NT2/D1 (cell line): ENCODE results near the gene TRABD2B.
"Not testable (repeated sequence)": the region's sequence is repeated elsewhere in the genome, so short reads cannot be mapped to it uniquely, and the experiment has no call there.

Experiments used
- DNase-seq: peaks from one replicate; pipeline ENCODE4 v3.0.0-alpha.2; 2011; ENCODE audit warnings: low read depth, low spot score
- H3K27me3 ChIP-seq: 2 replicates; pipeline ENCODE4 v1.6.0; 2011; ENCODE audit warnings: mild to moderate bottlenecking; ENCODE audit not compliant: insufficient read length, insufficient read depth
- H3K36me3 ChIP-seq: 2 replicates; pipeline ENCODE4 v1.6.1; 2011; ENCODE audit warnings: mild to moderate bottlenecking, low read length, mixed read lengths; ENCODE audit not compliant: insufficient read depth, insufficient read length
- H3K4me1 ChIP-seq: 2 replicates; pipeline ENCODE4 v1.5.1; 2011; ENCODE audit not compliant: insufficient read depth, insufficient read length
- H3K4me3 ChIP-seq: 2 replicates; pipeline ENCODE4 v1.5.1; 2011; ENCODE audit warnings: low read depth; ENCODE audit not compliant: insufficient read length
- H3K9ac ChIP-seq: 2 replicates; pipeline ENCODE4 v1.6.0; 2011; ENCODE audit warnings: low read depth; ENCODE audit not compliant: insufficient read length
- H3K9me3 ChIP-seq: 2 replicates; pipeline ENCODE4 v1.5.1; 2011; ENCODE audit warnings: mild to moderate bottlenecking, low read length; ENCODE audit not compliant: insufficient read depth
- SUZ12 ChIP-seq: IDR thresholded peaks from 2 replicates; pipeline ENCODE4 v1.6.1; 2011; ENCODE audit not compliant: insufficient read length, insufficient read depth; ENCODE audit errors: extremely low read depth
- YY1 ChIP-seq: IDR thresholded peaks from 2 replicates; pipeline ENCODE4 v1.6.1; 2011; ENCODE audit not compliant: insufficient read length, insufficient read depth
- ZNF274 ChIP-seq: IDR thresholded peaks from 2 replicates; pipeline ENCODE4 v1.6.1; 2011; ENCODE audit warnings: mild to moderate bottlenecking, low read depth, low read length

The TRABD2B gene

GRCh38 chr1:47967864-47968555 is 29.2 kb downstream of the TRABD2B start:
- TF ChIP-seq SUZ12 (no peak), ZNF274 (no peak), YY1 (no peak)
- no peaks in the 10 kb centered on the region for H3K27me3 ChIP-seq
- H3K4me3 ChIP-seq: no peak overlapping the region
- H3K36me3 ChIP-seq: no peaks in the 10 kb centered on the region
- DNase-seq: no peak
- no peak overlapping the region for H3K9ac ChIP-seq
- no peaks in the 10 kb centered on the region for H3K9me3 ChIP-seq
- no peaks in the 10 kb centered on the region for H3K4me1 ChIP-seq

- Histone ChIP-seq H3K9me3 (no peaks in the 10 kb centered on the region), H3K36me3 (no peaks in the 10 kb centered on the region), H3K4me3 (no peak overlapping the region), H3K4me1 (no peaks in the 10 kb centered on the region), H3K27me3 (no peaks in the 10 kb centered on the region), H3K9ac (no peak overlapping the region)
- no peak for DNase-seq
- TF ChIP-seq ZNF274: no peak
- TF ChIP-seq SUZ12: no peak
- TF ChIP-seq YY1: no peak
Observed at GRCh38 chr1:47965816-47966215, 31.4 kb downstream of the TRABD2B start.

- H3K36me3 ChIP-seq: no peaks in the 10 kb centered on the region
- H3K4me3 ChIP-seq: no peak overlapping the region
- no peak for DNase-seq
Observed at GRCh38 chr1:47964636-47965035, 32.5 kb downstream of the TRABD2B start.

GRCh38 chr1:47963568-47964358 is 33.4 kb downstream of the TRABD2B start:
- no peaks in the 10 kb centered on the region for H3K27me3 ChIP-seq
- no peak for TF ChIP-seq YY1
- TF ChIP-seq ZNF274: no peak
- TF ChIP-seq SUZ12: no peak

More at GRCh38 chr1:47964636-47965035, 32.5 kb downstream of the TRABD2B start:
- Histone ChIP-seq H3K9ac (no peak overlapping the region), H3K27me3 (no peaks in the 10 kb centered on the region), H3K9me3 (no peaks in the 10 kb centered on the region), H3K4me1 (no peaks in the 10 kb centered on the region)
- TF ChIP-seq ZNF274 (no peak), YY1 (no peak), SUZ12 (no peak)

GRCh38 chr1:47962750-47963492 is 34.3 kb downstream of the TRABD2B start:
- Histone ChIP-seq H3K4me1 (no peaks in the 10 kb centered on the region), H3K4me3 (no peak overlapping the region), H3K9me3 (no peaks in the 10 kb centered on the region), H3K36me3 (no peaks in the 10 kb centered on the region), H3K9ac (no peak overlapping the region), H3K27me3 (no peaks in the 10 kb centered on the region)
- TF ChIP-seq SUZ12 (no peak), ZNF274 (no peak), YY1 (no peak)
- DNase-seq: no peak

More at GRCh38 chr1:47963568-47964358, 33.4 kb downstream of the TRABD2B start:
- DNase-seq: no peak
- Histone ChIP-seq H3K9ac (no peak overlapping the region), H3K4me3 (no peak overlapping the region), H3K4me1 (no peaks in the 10 kb centered on the region), H3K9me3 (no peaks in the 10 kb centered on the region), H3K36me3 (no peaks in the 10 kb centered on the region)

GRCh38 chr1:47961835-47962234 is 35.4 kb downstream of the TRABD2B start:
- H3K27me3 ChIP-seq, H3K9ac ChIP-seq, DNase-seq, H3K4me3 ChIP-seq, H3K36me3 ChIP-seq, H3K9me3 ChIP-seq, H3K4me1 ChIP-seq: not testable (repeated sequence)

- H3K27me3 ChIP-seq, H3K9ac ChIP-seq, DNase-seq, H3K36me3 ChIP-seq, H3K4me1 ChIP-seq, H3K4me3 ChIP-seq: not testable (repeated sequence)
- peaks cover 17% of the 10 kb centered on the region; the same call in 1 of the 2 replicates for H3K9me3 ChIP-seq
Observed at GRCh38 chr1:47956491-47956890, 40.7 kb downstream of the TRABD2B start.
